ENCODE results near the gene HOXA6. TPM values are rescaled to one million over a fixed set of nuclear protein-coding genes. Genes with fewer than 3 reads are reported as not detected.

Gene HOXA6
- total and polyA plus RNA-seq, 10 of the 15 experiments (the other 5 are each of a cell fraction or from before 2014, with no cell fraction given): 0.08 TPM; not detected in 9

- Histone ChIP-seq H3K79me2 (ENCODE audit: control insufficient read depth, insufficient read depth, low read length) (no peaks in the 10 kb centered on the region), H3K4me3 (no peak overlapping the region), H2AFZ (ENCODE audit: control insufficient read depth, low read depth, low read length) (no peak overlapping the region), H3K27me3 (replicated peaks in 1 of 2; ENCODE audit: control insufficient read depth in 2 of 2, insufficient read depth in 2 of 2, low read length in 1 of 2) (peaks cover 0 to 2% of the 10 kb centered on the region in 2 experiments; a peak in 2 of 4 replicates), H3K9me3 (replicated peaks; ENCODE audit: control insufficient read depth, insufficient read depth, low read length) (no peaks in the 10 kb centered on the region; the same call in 2 of the 3 replicates), H3K36me3 (ENCODE audit: control insufficient read depth in 2 of 2, insufficient read depth in 2 of 2, low read length in 1 of 2) (no peaks in the 10 kb centered on the region), H3K4me1 (ENCODE audit: control insufficient read depth, insufficient read depth, low read length) (no peaks in the 10 kb centered on the region), H3K9ac (ENCODE audit: control insufficient read depth, insufficient read depth, low read length) (no peak overlapping the region), H4K20me1 (ENCODE audit: control insufficient read depth, insufficient read depth) (no peaks in the 10 kb centered on the region), H3K27ac (ENCODE audit: control insufficient read depth, insufficient read depth) (no peak overlapping the region), H3K4me2 (ENCODE audit: control insufficient read depth, insufficient read depth) (no peak overlapping the region)
- RAD21 ChIA-PET (ENCODE audit: unreplicated experiment): no interaction called here
- FAIRE-seq (no peak), DNase-seq (ENCODE audit: low read depth, low spot score) (no peak), ATAC-seq (no peak)
- no peak for TF ChIP-seq IRF5 (IDR thresholded peaks at IDR 0.05; ENCODE audit: borderline replicate concordance)
- no peak for TF ChIP-seq ZNF384 (IDR thresholded peaks at IDR 0.05; ENCODE audit: borderline replicate concordance, low read depth, low read length)
- TF ChIP-seq SRF (IDR thresholded peaks at IDR 0.05; ENCODE audit: low read depth in 2 of 2, low read length in 2 of 2): no peak
- no peak for TF ChIP-seq CHD1 (IDR thresholded peaks at IDR 0.05; ENCODE audit: low read depth, low read length)
- no peak for TF ChIP-seq HDAC6 (IDR thresholded peaks at IDR 0.05; ENCODE audit: unreplicated experiment)
- TF ChIP-seq PML (IDR thresholded peaks at IDR 0.05; ENCODE audit: low read length): no peak
- TF ChIP-seq YY1 (IDR thresholded peaks at IDR 0.05; ENCODE audit: low read depth, low read length): no peak
- TF ChIP-seq MYB (IDR thresholded peaks at IDR 0.05; ENCODE audit: borderline replicate concordance, low read depth, low read length): no peak
- no peak for TF ChIP-seq RAD21 (IDR thresholded peaks at IDR 0.05; ENCODE audit: insufficient read depth, low read depth, low read length)
- TF ChIP-seq WRNIP1 (IDR thresholded peaks at IDR 0.05; ENCODE audit: borderline replicate concordance, low read depth, low read length): no peak
- TF ChIP-seq CBX5 (IDR thresholded peaks at IDR 0.05; ENCODE audit: low read depth): no peak
- no peak for TF ChIP-seq FOS (IDR thresholded peaks at IDR 0.05; ENCODE audit: borderline replicate concordance, extremely low read depth, insufficient read length)
- no peak for TF ChIP-seq SKIL (IDR thresholded peaks at IDR 0.05; ENCODE audit: low read depth, poor library complexity, severe bottlenecking)
- no peak for TF ChIP-seq CEBPB (IDR thresholded peaks at IDR 0.05; ENCODE audit: borderline replicate concordance in 1 of 2, low read depth in 2 of 2, low read length in 2 of 2)
- no peak for TF ChIP-seq TARDBP (IDR thresholded peaks at IDR 0.05; ENCODE audit: borderline replicate concordance)
- no peak for TF ChIP-seq HCFC1 (IDR thresholded peaks at IDR 0.05; ENCODE audit: low read length)
- POLR2A ChIA-PET: no interaction called here
- intact Hi-C loops (cut with micrococcal nuclease; ENCODE audit: unreplicated experiment) (no loop called here), in situ Hi-C loops (cut with MboI) (no loop called here)
- SMC1A ChIA-PET (ENCODE audit: uncharacterized antibody, unreplicated experiment): interaction anchor here (1.0 to 1.2 kb wide), 2 partner anchors 23 to 101 kb away, joined by 3 read pairs; no protein-coding TSS in a partner anchor
- WGBS (ENCODE audit: insufficient coverage, insufficient replicate concordance, low lambda C conversion rate, missing lambda C conversion rate): 50% methylated on average over 2 of the region's 2 CpGs
- CTCF ChIA-PET: interaction anchor here (0.9 kb wide), 1 partner anchor 22 kb away, joined by 4 read pairs; no protein-coding TSS in a partner anchor
- no TSS peak for BruUV-seq (replicated peaks)
Observed at GRCh38 chr7:27128034-27128433, 19.5 kb downstream of the HOXA6 start.

Measured in GM12878 (cell line).